GM18870 (cell line): ENCODE measurements around the gene LAX1.

Experiments used
- ATAC-seq: cut with Tn5 transposase; IDR thresholded peaks from one replicate; pipeline ENCODE4 v1.9.1; 2021; ENCODE audit warnings: moderate library complexity; ENCODE audit not compliant: unreplicated experiment

The LAX1 gene

DNA sequence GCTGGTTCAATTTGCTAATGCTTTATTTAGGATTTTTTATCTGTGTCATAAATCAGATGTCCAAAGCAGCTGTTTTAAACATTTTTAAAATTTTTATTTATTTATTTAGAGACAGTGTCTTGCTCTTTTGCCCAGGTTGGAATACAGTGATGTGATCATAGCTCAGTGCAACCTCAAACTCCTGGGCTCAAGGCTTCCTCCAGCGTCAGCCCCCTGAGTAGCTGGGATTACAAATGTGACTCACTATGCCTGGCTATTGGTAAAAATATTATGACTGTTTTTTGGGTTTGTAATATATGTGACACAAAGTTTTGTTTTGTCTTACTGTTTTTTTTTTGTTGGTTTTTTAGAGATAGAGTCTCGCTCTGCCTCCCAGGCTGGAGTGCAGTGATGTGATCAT lies 42.2 kb downstream of the LAX1 start:
- ATAC-seq, result no peak

DNA sequence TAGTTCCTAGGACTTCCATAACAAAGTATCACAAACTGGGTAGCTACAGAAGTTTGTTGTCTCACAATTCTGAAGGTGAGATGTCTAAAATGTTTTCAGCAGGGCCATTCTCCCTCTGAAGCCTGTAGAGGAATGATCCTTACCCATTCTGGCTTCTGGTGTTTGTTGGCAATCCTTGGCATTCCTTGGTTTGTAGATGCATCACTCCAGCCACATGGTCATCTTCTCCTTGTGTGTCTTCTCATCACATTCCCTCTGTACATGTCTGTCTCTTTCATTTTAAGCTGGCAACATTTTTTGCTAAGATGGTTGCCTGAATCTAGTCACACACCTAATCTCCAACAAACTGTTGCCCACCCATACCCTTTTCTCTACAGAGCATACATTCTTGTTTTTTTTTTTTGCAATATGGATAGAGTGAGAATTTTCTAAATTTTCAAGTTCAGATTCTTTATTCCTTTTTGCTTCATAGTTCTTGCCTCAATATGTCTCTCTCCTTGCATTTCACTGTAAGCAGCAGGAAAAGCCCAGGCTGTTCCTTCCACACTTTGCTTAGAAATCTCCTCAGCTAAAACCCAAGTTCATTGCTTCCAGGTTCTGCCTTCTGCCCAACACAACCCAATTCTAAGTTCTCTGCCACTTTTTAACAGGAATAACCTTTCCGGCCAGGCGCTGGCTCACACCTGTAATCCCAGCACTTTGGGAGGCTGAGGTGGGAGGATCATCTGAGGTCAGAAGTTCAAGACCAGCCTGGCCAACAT lies 48.8 kb downstream of the LAX1 start:
- ATAC-seq, result no peak

DNA sequence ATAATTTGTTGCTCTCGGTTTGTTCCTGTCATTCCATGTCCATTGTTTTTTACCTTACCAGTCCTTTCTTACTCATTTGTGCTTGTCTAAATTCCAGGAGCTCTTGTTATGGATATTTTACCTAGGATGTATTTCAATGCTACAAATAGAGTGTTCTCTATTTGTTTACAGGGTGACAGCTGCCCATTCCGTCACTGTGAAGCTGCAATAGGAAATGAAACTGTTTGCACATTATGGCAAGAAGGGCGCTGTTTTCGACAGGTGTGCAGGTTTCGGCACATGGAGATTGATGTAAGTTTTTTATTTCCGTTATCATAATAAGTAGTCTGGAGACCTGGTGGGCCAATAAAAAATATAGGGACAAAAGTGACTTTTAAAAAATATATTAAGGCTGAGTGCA lies 53.4 kb downstream of the LAX1 start:
- no peak for ATAC-seq

DNA sequence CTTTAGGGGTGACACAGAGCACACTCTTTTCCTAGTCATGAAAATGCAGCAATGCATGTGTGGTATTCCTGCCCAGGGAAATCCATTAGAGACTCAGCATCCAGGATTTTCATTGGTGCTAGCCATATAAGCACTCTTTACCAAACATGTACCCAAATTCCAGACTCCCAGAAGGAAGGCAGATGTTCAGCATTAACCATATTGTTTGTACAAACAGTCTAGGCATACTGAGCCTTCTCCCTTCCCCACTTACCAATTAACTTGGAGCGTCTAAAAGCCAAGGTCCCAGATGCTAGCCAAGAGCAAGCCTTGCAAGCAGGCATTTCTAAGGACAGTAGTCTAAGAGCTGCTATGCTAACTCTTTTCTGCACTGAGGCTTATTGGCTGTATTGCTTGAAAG lies 58.3 kb downstream of the LAX1 start:
- no peak for ATAC-seq
